Right cardiac atrium (tissue), 5 donors: Measurements from ENCODE around the gene PIGH. TPM values are rescaled to one million over a fixed set of nuclear protein-coding genes. Genes with fewer than 3 reads are reported as not detected.
A peak's percentile ranks its signal among the peaks of the same experiment; 100 is the strongest.
"Not testable (repeated sequence)": the region's sequence is repeated elsewhere in the genome, so short reads cannot be mapped to it uniquely, and the experiment has no call there.

Source experiments
- ATAC-seq, 2 donors: fragments of 200-7000 bp; cut with Tn5 transposase; one replicate each; pipeline versions ENCODE4 v1.8.0 to v1.9.1; 2020; ENCODE audit warnings: moderate library complexity in 2 of 2, mild to moderate bottlenecking in 1 of 2
- DNase-seq, 3 donors: peaks; one replicate each; pipeline ENCODE4 v3.0.0-alpha.2; 2020
- H3K27ac ChIP-seq: one replicate; pipeline ENCODE4 v1.5.1; 2013; ENCODE audit warnings: mild to moderate bottlenecking, low read length, control low read depth, moderate library complexity
- H3K27me3 ChIP-seq: one replicate; pipeline ENCODE4 v1.6.1; 2013; ENCODE audit not compliant: control insufficient read depth, insufficient read depth
- H3K4me1 ChIP-seq: one replicate; pipeline ENCODE4 v1.6.1; 2013; ENCODE audit warnings: low read length; ENCODE audit not compliant: control insufficient read depth, insufficient read depth
- H3K4me3 ChIP-seq: one replicate; pipeline ENCODE4 v1.5.1; 2013; ENCODE audit warnings: low read length, control low read depth
- H3K9me3 ChIP-seq: one replicate; pipeline ENCODE4 v1.6.1; 2013; ENCODE audit warnings: low read length; ENCODE audit not compliant: control insufficient read depth
- WGBS: extraction: QIAGEN DNeasy Blood & Tissue Kit; methylation state at CpG from one replicate; pipeline ENCODE4 v1.1.7; 2013; 5-methylcytosine and 5-hydroxymethylcytosine counted together
- intact Hi-C, 4 donors: fragments of 100-400 bp; cut with DNase I; formaldehyde crosslinking; loops; one replicate each; pipeline versions ENCODE4 v1.11.0 to v1.14.0; 2022 to 2023
- polyA plus RNA-seq: library from polyadenylated mRNA; stranded (reverse); fragments of 200-250 nt; gene quantifications from one replicate; pipeline ENCODE4 v1.2.3, GENCODE V29; 2013
- total RNA-seq, 4 donors: library from RNA; stranded (reverse); fragmentation: NEBNext Ultra II Directional; extraction: Animal tissue kit (Norgen Biotek cat#: 25700); gene quantifications; one replicate each; pipeline ENCODE4 v1.2.1, GENCODE V29; 2021
- donor health status: healthy with polysubstance abuse.
- donor health status: DM: no; HTN: yes; CAD: no.
- donor health status: DM: no; HTN: no; CAD: no.
- donor health status: DM: no; HTN: yes; CAD: no; lungs with severe emphysema.
- donor health status: DM: yes; HTN: yes; CAD: no.

The PIGH gene
- total and polyA plus RNA-seq, 5 donors, result 13.1 to 15.4 (median 13.6) TPM

- DNase-seq (no peak), ATAC-seq (no peak)
- Histone ChIP-seq H3K4me1 (no peaks in the 10 kb centered on the region), H3K27ac (no peak overlapping the region), H3K27me3 (no peaks in the 10 kb centered on the region), H3K4me3 (no peak overlapping the region), H3K9me3 (no peaks in the 10 kb centered on the region)
- 67% methylated on average over 3 of the region's 3 CpGs for WGBS
- intact Hi-C loops, result no loop called here
These were observed 46.5 kb downstream of the PIGH start for GRCh38 chr14:67553547-67553946.

- DNase-seq (no peak), ATAC-seq (peak; percentile 39 to 50)
- H3K27ac ChIP-seq, result no peak overlapping the region
- H3K4me3 ChIP-seq, result no peak overlapping the region
- WGBS, result 62% methylated on average over 3 of the region's 3 CpGs
- intact Hi-C loops, result no loop called here
- no peaks in the 10 kb centered on the region for H3K27me3 ChIP-seq
- no peaks in the 10 kb centered on the region for H3K9me3 ChIP-seq
- no peaks in the 10 kb centered on the region for H3K4me1 ChIP-seq
These were observed 48.1 kb downstream of the PIGH start for GRCh38 chr14:67551940-67552339.

DNA sequence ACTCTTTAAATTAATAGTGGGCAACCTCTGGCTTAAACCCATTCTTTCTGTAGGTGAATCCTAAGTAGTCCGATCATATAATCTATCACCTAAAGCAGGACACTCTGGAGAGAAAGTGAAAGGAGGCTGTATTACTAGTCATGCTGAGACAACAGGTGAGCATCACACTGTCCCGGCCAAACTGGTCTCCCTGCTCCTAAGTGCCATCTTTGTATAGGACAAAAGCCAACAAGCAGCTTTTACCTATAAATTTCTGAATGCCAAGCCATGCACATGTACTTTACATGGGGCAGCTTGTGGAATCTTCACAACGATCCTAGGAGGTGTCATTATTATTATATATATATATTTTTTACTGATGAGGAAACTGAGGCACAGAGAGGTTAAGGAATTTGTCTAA is 48.9 kb downstream of the PIGH start:
- 87% methylated on average over 3 of the region's 3 CpGs for WGBS
- DNase-seq (no peak), ATAC-seq (no peak)
- no peaks in the 10 kb centered on the region for H3K27me3 ChIP-seq
- no peak overlapping the region for H3K4me3 ChIP-seq
- H3K27ac ChIP-seq, result no peak overlapping the region
- no peaks in the 10 kb centered on the region for H3K4me1 ChIP-seq
- intact Hi-C loops, result no loop called here
- H3K9me3 ChIP-seq, result no peaks in the 10 kb centered on the region

GRCh38 chr14:67549734-67550133 is 50.3 kb downstream of the PIGH start:
- intact Hi-C loops, result no loop called here
- 92% methylated on average over 4 of the region's 4 CpGs for WGBS

GRCh38 chr14:67547224-67547780 is 52.8 kb downstream of the PIGH start:
- DNase-seq (no peak), ATAC-seq (no peak)
- Histone ChIP-seq H3K4me1 (no peaks in the 10 kb centered on the region), H3K27ac (no peak overlapping the region), H3K4me3 (no peak overlapping the region), H3K27me3 (no peaks in the 10 kb centered on the region), H3K9me3 (no peaks in the 10 kb centered on the region)
- 90% methylated on average over 5 of the region's 5 CpGs for WGBS
- intact Hi-C loops, result no loop called here

More at GRCh38 chr14:67549734-67550133, 50.3 kb downstream of the PIGH start:
- Histone ChIP-seq H3K4me1 (no peaks in the 10 kb centered on the region), H3K9me3 (no peaks in the 10 kb centered on the region), H3K4me3 (no peak overlapping the region), H3K27me3 (no peaks in the 10 kb centered on the region), H3K27ac (no peak overlapping the region)
- ATAC-seq, result no peak
- no peak for DNase-seq

DNA sequence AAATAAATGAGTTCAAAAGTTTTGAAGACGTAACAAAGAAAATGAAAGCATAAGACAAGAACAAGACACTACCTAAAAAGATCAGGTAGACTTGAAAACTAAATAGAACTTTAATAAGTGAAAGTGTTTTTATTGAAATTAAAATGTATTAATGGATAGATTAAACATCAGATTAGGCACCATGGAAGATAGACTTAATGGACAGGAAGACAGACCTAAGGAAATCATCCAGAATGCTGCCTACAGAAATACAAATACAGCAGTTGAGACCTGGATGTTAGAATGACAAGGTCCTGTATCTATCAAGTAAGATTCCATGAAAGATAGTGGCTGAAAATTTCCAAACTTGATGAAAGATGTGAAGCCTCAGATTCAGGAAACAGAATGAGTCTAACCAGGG is 55.5 kb downstream of the PIGH start:
- no peak overlapping the region for H3K27ac ChIP-seq
- H3K4me3 ChIP-seq, result no peak overlapping the region
- intact Hi-C loops, result no loop called here
- H3K4me1 ChIP-seq, result no peaks in the 10 kb centered on the region
- DNase-seq (no peak), ATAC-seq (no peak)
- 94% methylated on average over 1 of the region's 1 CpG for WGBS
- no peaks in the 10 kb centered on the region for H3K27me3 ChIP-seq
- no peaks in the 10 kb centered on the region for H3K9me3 ChIP-seq

DNA sequence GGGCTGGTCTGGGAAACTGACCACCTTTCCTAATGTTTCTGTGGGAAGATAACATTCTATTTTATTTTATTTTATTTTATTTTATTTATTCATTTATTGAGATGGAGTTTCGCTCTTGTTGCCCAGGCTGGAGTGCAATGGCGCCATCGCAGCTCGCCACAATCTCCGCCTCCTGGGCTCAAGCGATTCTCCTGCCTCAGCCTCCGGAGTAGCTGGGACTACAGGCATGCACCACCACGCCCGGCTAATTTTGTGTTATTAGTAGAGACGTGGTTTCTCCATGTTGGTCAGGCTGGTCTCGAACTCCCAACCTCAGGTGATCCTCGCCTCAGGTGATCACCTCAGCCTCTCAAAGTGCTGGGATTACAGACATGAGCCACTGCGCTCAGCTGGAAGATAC is 57.4 kb downstream of the PIGH start:
- WGBS, result 93% methylated on average over 13 of the region's 13 CpGs

DNA sequence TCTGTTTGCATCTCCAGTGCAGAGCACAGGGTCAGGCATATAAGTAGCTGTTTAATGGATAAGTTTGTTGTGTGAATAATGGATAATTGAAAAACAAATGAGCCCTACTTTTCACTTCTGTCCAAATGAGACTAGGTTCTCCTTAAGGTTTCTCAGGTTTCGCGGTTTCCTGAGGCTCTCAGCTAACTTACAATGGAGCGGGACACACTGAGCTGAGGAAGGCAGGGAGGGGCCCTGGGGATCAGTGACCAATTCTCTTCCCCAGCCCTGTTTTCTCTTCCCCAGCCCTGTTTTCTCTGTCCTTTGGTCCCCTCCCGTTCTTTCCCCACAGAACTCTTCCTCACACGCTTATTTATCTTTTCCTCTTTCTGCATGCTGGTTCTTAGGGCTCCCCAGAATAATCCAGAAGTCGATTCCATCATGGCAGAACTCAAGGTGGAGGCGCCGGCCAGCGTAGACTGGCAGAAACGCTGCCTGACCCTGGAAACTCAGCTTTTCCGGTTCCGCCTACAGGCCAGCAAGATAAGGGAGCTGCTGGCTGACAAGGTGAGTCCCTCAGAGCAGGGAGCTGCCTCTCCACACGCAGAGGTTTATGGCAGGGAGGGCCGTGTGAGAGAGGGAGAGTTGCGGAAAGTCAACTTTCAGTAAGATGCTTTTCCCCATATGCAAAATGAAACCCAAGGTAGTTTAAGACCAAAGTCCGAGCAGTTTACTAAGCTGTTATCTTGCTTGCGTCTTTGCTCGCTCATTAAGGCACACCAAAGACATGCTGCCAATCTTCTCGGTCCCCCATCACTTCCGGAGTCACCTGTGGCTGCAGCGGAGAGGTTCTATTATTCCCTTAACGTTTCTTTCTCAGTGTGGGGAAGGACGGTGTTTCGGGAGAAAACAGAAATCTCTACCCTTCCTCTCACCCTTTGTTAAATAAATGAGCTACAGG is 58.4 kb downstream of the PIGH start:
- intact Hi-C loops, result no loop called here
- H3K4me1 ChIP-seq, result no peaks in the 10 kb centered on the region
- ATAC-seq (peak; percentile 47 to 73), DNase-seq (no peak)
- no peak overlapping the region for H3K27ac ChIP-seq
- WGBS, result 44% methylated on average over 24 of the region's 24 CpGs
- H3K9me3 ChIP-seq, result no peaks in the 10 kb centered on the region
- no peaks in the 10 kb centered on the region for H3K27me3 ChIP-seq
- H3K4me3 ChIP-seq, result no peak overlapping the region

More for the DNA sequence above, 57.4 kb downstream of the PIGH start:
- H3K27ac ChIP-seq, H3K9me3 ChIP-seq, H3K27me3 ChIP-seq, intact Hi-C loops, ATAC-seq, H3K4me1 ChIP-seq, H3K4me3 ChIP-seq, DNase-seq: not testable (repeated sequence)

Other genes with a start within 250 kb of the PIGH start
- gene ATP6V1D, start 240.5 kb downstream of the PIGH start, total RNA-seq, result 100 to 1,000 TPM; 110 to 131 (median 126) TPM
- 139 TPM for gene ATP6V1D, start 240.5 kb downstream of the PIGH start, polyA plus RNA-seq
- gene EIF2S1, start 239.9 kb downstream of the PIGH start, total RNA-seq, result 10 to 100 TPM; 71.3 to 91.3 (median 84.6) TPM
- gene EIF2S1, start 239.9 kb downstream of the PIGH start, polyA plus RNA-seq, result 57.2 TPM
- under 1 TPM in 2 of 4 donors, not detected in 2; 0.37 to 0.82 TPM for gene PLEK2, start 188.1 kb downstream of the PIGH start, total RNA-seq
- gene PLEK2, start 188.1 kb downstream of the PIGH start, polyA plus RNA-seq, result 0.34 TPM
- 10 to 100 TPM in 1 of 4 donors, 1 to 10 TPM in 3; 1.3 to 11.8 (median 6.6) TPM for gene TMEM229B, start 111.5 kb downstream of the PIGH start, total RNA-seq
- 3.6 TPM for gene TMEM229B, start 111.5 kb downstream of the PIGH start, polyA plus RNA-seq
- gene PLEKHH1, start 67.0 kb downstream of the PIGH start, total RNA-seq, result 1 to 10 TPM; 2.5 to 6.5 (median 4.2) TPM
- 4.0 TPM for gene PLEKHH1, start 67.0 kb downstream of the PIGH start, polyA plus RNA-seq
- gene ARG2, start 19.7 kb upstream of the PIGH start, total RNA-seq, result under 1 TPM; 0.25 to 0.68 (median 0.51) TPM
- gene ARG2, start 19.7 kb upstream of the PIGH start, polyA plus RNA-seq, result 0.93 TPM
- gene VTI1B, start 74.4 kb upstream of the PIGH start, total RNA-seq, result 100 to 1,000 TPM; 132 to 155 (median 141) TPM
- 117 TPM for gene VTI1B, start 74.4 kb upstream of the PIGH start, polyA plus RNA-seq
- gene RDH11, start 95.5 kb upstream of the PIGH start, total RNA-seq, result 10 to 100 TPM; 17.5 to 21.5 (median 19.8) TPM
- gene RDH11, start 95.5 kb upstream of the PIGH start, polyA plus RNA-seq, result 18.1 TPM
- not detected for gene RDH12, start 101.6 kb upstream of the PIGH start, total RNA-seq
- not detected for gene RDH12, start 101.6 kb upstream of the PIGH start, polyA plus RNA-seq
- gene ZFYVE26, start 216.3 kb upstream of the PIGH start, total RNA-seq, result 10 to 100 TPM; 13.3 to 17.0 (median 14.6) TPM
- 5.2 TPM for gene ZFYVE26, start 216.3 kb upstream of the PIGH start, polyA plus RNA-seq
- 1 to 10 TPM; 3.3 to 5.3 (median 4.1) TPM for gene RAD51B, start 219.5 kb upstream of the PIGH start, total RNA-seq
- 0.88 TPM for gene RAD51B, start 219.5 kb upstream of the PIGH start, polyA plus RNA-seq